Measurements from ENCODE around the gene ZNF654.

- TF ChIP-seq, protein P1, sequence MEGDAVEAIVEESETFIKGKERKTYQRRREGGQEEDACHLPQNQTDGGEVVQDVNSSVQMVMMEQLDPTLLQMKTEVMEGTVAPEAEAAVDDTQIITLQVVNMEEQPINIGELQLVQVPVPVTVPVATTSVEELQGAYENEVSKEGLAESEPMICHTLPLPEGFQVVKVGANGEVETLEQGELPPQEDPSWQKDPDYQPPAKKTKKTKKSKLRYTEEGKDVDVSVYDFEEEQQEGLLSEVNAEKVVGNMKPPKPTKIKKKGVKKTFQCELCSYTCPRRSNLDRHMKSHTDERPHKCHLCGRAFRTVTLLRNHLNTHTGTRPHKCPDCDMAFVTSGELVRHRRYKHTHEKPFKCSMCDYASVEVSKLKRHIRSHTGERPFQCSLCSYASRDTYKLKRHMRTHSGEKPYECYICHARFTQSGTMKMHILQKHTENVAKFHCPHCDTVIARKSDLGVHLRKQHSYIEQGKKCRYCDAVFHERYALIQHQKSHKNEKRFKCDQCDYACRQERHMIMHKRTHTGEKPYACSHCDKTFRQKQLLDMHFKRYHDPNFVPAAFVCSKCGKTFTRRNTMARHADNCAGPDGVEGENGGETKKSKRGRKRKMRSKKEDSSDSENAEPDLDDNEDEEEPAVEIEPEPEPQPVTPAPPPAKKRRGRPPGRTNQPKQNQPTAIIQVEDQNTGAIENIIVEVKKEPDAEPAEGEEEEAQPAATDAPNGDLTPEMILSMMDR (IDR thresholded peaks at IDR 0.05 in 2 of 3, conservative IDR thresholded peaks at IDR 0.05 in 1 of 3; ENCODE audit: control insufficient read depth in 2 of 3, extremely low read depth in 1 of 3, insufficient read depth in 1 of 3, low read depth in 3 of 3, low read length in 3 of 3): no peak
- no peak for TF ChIP-seq RCOR1 (conservative IDR thresholded peaks at IDR 0.05; ENCODE audit: low read depth, low read length)
- TF ChIP-seq, protein P2, sequence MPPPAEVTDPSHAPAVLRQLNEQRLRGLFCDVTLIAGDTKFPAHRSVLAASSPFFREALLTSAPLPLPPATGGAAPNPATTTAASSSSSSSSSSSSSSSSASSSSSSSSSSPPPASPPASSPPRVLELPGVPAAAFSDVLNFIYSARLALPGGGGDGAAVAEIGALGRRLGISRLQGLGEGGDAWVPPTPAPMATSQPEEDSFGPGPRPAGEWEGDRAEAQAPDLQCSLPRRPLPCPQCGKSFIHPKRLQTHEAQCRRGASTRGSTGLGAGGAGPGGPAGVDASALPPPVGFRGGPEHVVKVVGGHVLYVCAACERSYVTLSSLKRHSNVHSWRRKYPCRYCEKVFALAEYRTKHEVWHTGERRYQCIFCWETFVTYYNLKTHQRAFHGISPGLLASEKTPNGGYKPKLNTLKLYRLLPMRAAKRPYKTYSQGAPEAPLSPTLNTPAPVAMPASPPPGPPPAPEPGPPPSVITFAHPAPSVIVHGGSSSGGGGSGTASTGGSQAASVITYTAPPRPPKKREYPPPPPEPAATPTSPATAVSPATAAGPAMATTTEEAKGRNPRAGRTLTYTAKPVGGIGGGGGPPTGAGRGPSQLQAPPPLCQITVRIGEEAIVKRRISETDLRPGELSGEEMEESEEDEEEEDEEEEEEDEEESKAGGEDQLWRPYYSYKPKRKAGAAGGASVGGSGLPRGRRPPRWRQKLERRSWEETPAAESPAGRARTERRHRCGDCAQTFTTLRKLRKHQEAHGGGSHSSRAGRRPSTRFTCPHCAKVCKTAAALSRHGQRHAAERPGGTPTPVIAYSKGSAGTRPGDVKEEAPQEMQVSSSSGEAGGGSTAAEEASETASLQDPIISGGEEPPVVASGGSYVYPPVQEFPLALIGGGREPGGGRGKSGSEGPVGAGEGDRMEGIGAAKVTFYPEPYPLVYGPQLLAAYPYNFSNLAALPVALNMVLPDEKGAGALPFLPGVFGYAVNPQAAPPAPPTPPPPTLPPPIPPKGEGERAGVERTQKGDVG (CRISPR knock-in tag; IDR thresholded peaks at IDR 0.05): no peak
- no peak for TF ChIP-seq EZH2 (IDR thresholded peaks at IDR 0.05; ENCODE audit: borderline replicate concordance, control insufficient read depth, low read depth, low read length)
- no peak for TF ChIP-seq TAF1 (IDR thresholded peaks at IDR 0.05; ENCODE audit: borderline replicate concordance, low read depth, low read length)
- no peak for TF ChIP-seq POLR2A (IDR thresholded peaks at IDR 0.05; ENCODE audit: low read depth, low read length)
- TF ChIP-seq ETV6 (conservative IDR thresholded peaks at IDR 0.05 in 1 of 2, IDR thresholded peaks at IDR 0.05 in 1 of 2; ENCODE audit: borderline replicate concordance in 1 of 2, low read depth in 1 of 2): no peak
Observed at GRCh38 chr3:88075072-88075471, 16.0 kb downstream of the ZNF654 start.
